Stimulated activated CD4-positive, alpha-beta T cell treated with anti-CD3 and anti-CD28 coated beads, Interleukin-1b, Interleukin-23, amount 100 ng/mL, for 4 hours (primary cell): Measurements from ENCODE around the gene ATG9B.

Experiments
- DNase-seq, 2 donors: peaks; one replicate each; pipeline ENCODE4 v3.0.0-alpha.2; 2020; ENCODE audit warnings: low read depth in 2 of 2

Gene ATG9B, protein sequence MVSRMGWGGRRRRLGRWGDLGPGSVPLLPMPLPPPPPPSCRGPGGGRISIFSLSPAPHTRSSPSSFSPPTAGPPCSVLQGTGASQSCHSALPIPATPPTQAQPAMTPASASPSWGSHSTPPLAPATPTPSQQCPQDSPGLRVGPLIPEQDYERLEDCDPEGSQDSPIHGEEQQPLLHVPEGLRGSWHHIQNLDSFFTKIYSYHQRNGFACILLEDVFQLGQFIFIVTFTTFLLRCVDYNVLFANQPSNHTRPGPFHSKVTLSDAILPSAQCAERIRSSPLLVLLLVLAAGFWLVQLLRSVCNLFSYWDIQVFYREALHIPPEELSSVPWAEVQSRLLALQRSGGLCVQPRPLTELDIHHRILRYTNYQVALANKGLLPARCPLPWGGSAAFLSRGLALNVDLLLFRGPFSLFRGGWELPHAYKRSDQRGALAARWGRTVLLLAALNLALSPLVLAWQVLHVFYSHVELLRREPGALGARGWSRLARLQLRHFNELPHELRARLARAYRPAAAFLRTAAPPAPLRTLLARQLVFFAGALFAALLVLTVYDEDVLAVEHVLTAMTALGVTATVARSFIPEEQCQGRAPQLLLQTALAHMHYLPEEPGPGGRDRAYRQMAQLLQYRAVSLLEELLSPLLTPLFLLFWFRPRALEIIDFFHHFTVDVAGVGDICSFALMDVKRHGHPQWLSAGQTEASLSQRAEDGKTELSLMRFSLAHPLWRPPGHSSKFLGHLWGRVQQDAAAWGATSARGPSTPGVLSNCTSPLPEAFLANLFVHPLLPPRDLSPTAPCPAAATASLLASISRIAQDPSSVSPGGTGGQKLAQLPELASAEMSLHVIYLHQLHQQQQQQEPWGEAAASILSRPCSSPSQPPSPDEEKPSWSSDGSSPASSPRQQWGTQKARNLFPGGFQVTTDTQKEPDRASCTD

GRCh38 chr7:151024435-151025056 lies at the start of gene ATG9B:
ATG9B (minus strand) TSS chr7:151024494; CDS start chr7:151024423, 71 bp downstream.
- no peak for DNase-seq

GRCh38 chr7:151073990-151074389 lies 49.7 kb upstream of the ATG9B start:
- DNase-seq: no peak

DNA sequence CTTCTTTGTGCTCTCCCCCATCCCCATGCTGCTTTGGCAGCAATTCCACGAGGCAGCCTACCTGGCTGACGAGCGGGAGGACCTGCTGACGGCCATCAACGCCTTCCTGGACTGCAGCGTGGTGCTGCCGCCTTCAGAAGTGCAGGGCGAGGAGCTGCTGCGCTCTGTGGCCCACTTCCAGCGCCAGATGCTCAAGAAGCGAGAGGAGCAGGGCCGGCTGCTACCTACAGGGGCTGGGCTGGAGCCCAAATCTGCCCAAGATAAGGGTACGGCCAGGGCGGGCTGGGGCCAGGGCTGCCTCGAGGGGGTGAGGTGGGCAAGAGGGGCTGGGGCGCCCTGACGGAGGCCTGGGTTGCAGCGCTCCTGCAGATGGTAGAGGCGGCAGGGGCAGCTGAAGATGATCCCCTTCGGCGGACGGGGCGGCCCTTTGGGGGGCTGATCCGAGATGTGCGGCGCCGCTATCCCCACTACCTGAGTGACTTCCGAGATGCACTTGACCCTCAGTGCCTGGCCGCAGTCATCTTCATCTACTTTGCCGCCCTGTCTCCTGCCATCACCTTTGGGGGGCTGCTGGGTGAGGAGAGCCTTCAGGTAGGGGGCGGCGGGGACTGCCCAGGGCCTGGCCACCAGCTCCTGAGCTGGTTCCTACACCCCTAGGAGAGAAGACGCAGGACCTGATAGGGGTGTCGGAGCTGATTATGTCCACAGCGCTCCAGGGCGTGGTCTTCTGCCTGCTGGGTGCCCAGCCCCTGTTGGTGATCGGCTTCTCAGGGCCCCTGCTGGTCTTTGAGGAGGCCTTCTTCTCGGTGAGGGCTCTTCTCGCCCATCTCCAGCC lies 47.0 kb upstream of the ATG9B start:
- DNase-seq: no peak

DNA sequence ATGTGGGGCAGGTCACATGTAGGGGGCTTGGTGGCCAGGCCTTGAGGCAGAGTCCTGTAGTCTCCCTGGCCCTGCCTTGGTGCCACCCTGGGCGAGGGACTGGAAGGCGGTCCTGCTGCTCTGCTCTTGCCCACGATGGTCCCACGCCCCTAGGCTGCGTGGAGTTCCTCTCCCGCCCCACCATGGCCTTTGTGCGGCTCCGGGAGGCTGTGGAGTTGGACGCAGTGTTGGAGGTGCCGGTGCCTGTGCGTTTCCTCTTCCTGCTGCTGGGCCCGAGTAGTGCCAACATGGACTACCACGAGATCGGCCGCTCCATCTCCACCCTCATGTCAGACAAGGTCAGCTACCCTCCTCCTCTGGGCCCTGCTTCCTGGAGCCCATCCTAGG lies 46.3 kb upstream of the ATG9B start:
- DNase-seq: no peak

DNA sequence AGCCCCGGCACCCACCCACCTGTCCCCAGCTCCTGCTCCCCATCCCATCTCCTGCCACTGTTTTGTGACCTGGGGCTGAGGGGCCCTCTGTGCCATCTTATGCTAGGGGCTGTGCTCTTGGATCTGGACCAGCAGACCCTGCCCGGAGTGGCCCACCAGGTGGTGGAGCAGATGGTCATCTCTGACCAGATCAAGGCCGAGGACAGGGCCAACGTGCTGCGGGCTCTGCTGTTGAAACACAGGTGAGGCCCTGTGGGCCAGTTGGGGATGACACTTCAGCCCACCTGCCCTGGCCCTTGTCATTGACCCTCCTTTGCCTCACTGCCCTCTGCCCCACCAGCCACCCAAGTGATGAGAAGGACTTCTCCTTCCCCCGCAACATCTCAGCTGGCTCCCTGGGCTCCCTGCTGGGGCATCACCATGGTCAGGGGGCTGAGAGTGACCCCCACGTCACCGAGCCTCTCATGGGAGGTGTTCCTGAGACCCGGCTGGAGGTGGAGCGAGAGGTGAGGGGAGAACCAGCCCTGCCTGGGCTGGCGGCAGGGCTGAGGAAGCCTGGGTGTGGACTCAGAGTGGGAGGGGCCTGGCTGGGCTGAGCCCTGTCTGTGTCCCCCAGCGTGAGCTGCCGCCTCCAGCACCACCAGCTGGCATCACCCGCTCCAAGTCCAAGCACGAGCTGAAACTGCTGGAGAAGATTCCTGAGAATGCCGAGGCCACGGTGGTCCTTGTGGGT lies 45.7 kb upstream of the ATG9B start:
- DNase-seq: no peak

DNA sequence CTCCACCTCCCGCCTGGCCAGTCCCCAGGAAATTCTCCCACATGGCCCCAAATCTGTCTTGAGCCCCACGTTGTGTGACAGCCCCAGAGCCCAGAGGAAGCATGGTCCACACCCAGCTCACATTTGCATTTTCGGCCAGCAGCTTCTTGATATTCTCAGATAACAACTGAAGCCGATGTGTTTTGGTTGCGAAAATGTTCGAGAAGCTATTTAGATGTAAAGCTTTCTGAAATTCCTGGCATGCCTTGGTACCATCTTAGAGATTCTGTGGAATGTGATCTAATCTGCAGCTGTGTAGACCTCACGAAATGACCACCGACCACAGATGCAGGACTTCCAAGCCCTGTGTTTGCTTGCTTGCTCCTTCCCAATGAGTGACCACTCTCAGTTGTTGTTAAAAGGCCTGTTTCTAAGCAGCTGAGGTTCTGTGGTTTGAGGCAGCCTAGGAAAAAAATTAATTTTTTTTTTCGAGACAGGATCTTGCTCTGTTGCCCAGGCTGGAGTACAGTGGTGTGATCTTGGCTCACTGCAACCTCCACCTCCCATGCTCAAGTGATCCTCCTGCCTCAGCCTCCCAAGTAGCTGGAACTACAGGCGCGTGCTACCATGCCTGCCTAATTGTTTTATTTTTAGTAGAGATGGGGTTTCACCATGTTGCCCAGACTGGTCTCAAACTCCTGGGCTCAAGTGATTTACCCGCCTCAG lies 43.9 kb upstream of the ATG9B start:
- DNase-seq: no peak

DNA sequence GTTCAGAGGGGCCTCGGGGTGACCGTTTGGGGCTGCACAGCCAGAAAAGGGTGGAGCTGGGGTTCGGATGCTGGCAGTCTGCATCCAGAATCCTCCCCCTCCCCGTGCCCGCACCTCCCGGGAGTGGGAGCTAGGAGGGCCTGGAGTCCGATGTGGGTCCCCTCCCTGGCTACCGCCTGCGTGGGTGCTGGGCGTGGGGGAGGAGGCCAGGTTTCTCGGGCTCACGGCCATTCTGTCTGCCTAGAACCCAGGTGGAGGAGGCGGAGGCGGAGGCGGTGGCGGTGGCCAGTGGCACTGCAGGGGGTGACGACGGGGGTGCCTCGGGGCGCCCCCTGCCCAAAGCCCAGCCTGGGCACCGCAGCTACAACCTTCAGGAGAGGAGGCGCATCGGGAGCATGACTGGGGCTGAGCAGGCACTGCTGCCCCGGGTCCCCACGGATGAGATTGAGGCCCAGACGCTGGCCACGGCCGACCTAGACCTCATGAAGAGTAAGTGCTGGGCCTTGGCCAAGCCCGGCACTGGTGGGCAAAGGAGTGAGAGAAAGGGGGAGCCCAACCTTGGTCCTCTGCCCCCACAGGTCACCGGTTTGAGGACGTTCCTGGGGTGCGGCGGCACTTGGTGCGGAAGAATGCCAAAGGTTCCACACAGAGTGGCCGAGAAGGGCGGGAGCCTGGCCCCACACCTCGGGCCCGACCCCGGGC lies 42.1 kb upstream of the ATG9B start:
- DNase-seq: no peak

DNA sequence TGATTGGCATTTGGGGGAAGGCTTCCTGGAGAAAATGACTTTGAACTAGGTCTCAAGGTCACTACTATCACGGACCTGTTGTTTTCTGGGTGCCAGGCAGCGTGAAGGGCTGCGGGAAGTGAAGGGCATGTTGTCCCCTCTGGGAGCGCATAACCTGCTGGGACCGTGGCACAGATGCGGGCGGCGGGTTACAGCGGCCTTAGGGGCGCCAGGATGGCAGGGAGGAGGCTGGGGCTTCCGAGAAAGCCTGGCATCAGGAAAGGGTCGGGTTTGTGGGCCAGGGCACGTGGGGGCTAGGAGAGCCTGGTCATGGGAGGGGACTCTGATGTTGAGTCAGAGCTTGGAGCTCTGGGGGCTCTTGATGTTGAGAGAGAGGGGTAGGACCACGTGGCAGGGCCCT lies 41.2 kb upstream of the ATG9B start:
- DNase-seq: no peak

DNA sequence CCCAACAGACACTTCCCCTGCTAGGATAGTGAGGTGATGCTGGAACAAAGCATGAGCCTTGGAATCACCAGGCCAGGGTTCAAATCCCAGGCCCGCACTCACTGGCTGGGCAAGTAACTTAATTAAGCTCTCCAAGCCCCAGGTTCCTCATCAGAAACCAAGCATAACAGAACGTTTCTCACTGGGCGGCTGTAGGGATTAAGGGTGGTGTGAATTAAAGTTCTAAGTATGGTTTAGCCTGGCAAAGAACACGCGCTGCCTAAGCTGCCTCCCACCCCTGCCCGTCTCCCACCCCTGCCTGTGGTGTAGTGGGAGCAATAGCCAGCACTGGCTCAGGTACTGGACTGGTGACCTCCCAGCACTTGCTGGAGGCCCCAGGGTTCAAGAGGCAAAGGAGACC lies 40.7 kb upstream of the ATG9B start:
- DNase-seq: no peak

GRCh38 chr7:151064454-151064853 lies 40.2 kb upstream of the ATG9B start:
- DNase-seq: no peak

DNA sequence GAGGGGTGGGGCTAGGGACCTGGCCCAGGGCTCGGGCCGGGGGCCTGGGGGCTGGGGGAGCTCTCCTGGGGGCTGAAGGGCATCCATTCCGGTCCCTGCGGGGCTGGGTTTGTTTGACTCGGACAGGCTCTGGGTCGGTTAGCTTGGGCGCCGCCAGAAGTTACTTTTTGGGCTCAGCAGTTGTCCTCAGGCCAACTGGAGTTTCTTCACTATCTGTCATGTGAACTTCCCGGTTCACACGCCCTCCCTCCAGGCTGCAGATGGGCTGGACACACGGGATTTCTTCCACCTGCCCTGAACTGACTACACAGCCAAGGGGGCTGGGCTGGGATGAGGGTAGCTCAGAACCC lies 38.9 kb upstream of the ATG9B start:
- no peak for DNase-seq

- DNase-seq: no peak
These were observed 38.3 kb upstream of the ATG9B start for GRCh38 chr7:151062399-151063211.

DNA sequence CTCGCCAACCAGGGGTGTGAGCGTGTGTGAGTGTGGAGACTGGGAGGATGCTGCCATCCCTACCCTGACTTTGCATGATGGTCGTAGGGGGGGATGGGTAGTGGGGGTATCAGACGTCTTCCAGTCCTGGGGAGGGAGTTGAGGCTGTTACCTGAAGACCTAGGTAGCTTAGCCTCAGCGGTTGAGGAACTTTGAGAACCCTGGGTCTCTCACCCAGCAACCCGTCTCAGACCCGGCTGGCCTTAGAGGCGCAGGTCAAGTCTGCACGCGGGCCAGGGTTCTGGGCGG lies 37.8 kb upstream of the ATG9B start:
- no peak for DNase-seq

DNA sequence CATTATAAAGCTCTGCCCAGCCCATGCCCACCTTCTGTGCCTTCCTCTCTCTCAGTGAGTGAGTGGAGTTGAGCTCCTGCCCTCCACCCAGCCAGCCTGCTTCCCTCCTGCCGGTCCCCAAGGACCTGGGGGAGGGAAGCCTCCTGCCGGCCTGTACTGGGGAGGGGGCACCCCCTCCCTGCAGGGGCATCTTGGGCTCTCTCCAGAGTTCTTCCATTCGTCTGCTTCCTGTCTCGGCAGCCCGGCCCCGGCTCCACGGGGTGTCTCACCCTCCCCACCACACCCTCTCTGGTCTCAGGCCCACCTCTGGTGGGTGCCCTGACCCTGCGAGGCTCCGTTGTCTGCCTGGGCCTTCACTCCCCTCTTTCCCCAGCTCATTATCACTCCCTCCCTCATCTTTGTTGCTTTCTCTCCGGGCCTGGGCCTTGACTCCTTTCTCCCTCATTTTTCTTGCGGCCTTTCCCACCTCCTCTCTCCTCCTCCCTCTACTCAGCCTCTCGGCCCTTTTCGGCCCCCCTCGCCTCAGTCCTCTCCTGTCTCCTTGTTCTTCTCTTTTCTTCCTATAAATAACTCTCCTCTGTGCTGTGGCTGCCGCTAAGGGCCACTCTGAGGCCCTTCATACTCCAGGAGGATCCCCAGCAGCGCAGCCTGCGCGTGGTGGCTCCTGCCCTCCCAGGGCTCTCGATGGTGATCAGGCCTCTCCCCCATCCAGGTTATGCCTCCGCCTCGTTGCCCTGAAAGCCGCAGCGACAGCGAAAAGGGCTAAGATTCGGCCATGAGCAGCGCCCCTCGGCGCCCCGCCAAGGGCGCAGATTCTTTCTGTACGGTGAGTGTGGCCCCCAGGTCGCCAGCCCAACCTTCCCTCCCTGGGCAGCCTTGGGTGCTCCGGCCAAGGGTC lies 37.2 kb upstream of the ATG9B start:
- DNase-seq: no peak

DNA sequence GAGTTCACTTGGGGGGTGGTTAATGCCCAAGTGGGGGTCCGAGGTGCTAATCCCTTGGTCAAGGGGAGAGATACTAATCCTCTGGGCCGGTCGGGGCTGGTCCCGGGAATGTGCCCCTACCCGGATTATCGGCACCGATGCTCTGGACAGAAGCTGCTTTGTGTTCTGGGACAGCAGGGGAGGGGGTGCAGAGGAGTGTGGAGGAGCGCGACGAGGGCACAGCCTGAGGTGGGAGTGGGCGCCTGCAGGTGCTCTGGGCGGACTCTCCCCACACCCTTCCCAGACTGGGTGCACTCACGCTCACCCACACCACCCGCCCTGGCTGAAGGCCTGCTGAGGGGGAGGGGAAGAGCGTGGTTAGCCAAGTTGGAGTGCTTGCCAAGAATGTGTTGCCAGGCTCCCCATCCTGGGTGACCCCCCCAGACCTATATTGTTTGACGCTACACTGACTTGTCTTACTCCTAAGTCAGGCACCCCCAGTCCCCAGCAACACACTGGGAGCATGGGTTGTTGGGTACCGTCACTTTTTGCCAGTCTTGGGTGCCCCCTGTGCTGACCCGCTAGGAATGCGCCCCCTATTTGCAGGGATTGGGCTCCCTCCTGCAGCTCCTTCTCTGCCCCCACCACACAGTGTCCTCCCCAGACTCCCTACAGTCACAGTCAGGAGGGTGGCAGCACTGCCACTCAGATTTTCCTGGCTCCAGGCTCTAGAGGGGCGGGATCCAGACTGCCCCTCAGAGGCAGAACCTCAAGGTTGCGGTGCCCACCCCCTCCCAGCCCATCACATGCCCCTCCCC lies 36.3 kb upstream of the ATG9B start:
- no peak for DNase-seq

GRCh38 chr7:151060113-151060415 lies 35.8 kb upstream of the ATG9B start:
- no peak for DNase-seq

GRCh38 chr7:151059367-151060112 lies 35.2 kb upstream of the ATG9B start, which contains the start of gene SLC4A2:
SLC4A2 (plus strand) TSS chr7:151059589; CDS start chr7:151061988, 2,399 bp downstream.
- DNase-seq: peak; percentile 58 to 69
